NCI-H2081 (cell line): ENCODE data around the gene SDCCAG8.

ENCODE experiments used
- DNase-seq, 2 experiments: peaks; one replicate each; lab custom pipeline; 2025; lab: John Stamatoyannopoulos, UW

SDCCAG8 gene

DNA sequence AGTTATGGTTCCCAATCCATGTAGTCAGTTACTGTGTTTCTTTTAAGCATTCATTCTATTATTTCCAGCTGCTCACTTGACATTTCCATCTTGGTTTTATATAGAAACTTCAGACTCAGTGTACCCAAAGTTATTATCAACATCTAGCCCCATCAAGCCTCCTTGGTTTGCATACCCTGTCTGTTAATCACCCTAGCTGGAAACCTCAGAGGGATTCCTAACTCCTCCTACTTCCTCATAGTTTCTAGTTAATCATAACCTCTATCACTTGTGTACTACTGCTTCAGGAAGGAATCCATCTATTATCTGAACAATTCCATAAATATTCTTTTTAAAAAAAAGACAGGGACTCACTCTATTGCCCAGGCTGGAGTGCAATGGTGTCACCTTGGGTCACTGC, 293.3 kb downstream of the SDCCAG8 start:
- no peak for DNase-seq
